Glomerular visceral epithelial cell (primary cell): ENCODE data around the gene MRPL58.
"Not testable (repeated sequence)": the region's sequence is repeated elsewhere in the genome, so short reads cannot be mapped to it uniquely, and the experiment has no call there.

Experiments used
- DNase-seq: peaks from one replicate; pipeline ENCODE4 v3.0.0-alpha.2; 2016; ENCODE audit errors: extremely low spot score

The MRPL58 gene

DNA sequence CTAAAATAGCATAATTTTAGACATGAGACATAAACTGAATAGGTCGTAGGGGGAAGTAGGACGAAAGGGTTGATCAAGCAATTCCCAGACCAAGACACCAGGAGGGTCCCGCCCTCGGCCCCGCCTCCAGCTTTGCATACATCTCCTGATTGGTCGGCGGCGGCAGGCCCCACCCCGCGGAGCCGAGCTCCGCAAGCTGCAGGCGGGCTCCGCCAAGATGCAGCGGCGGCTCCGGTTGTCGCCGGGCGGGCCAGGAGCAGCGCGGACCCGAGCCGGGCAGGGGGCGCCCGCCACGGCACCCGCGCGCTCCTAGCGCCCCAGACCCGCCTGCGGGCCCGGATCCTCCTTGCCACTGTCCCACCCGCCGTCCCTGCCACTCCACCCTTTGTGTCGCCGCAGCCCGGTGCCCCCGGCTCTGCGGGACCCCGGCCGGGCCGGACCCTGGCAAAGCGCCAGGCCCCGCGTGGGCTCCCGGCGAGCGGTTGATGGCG, 25.0 kb upstream of the MRPL58 start, which contains the start of gene CDR2L:
CDR2L (plus strand) TSS at position 215 of the 491 bp plus-strand sequence. CDS start 412 bp downstream, outside the sequence.
- DNase-seq = peak; percentile 95

DNA sequence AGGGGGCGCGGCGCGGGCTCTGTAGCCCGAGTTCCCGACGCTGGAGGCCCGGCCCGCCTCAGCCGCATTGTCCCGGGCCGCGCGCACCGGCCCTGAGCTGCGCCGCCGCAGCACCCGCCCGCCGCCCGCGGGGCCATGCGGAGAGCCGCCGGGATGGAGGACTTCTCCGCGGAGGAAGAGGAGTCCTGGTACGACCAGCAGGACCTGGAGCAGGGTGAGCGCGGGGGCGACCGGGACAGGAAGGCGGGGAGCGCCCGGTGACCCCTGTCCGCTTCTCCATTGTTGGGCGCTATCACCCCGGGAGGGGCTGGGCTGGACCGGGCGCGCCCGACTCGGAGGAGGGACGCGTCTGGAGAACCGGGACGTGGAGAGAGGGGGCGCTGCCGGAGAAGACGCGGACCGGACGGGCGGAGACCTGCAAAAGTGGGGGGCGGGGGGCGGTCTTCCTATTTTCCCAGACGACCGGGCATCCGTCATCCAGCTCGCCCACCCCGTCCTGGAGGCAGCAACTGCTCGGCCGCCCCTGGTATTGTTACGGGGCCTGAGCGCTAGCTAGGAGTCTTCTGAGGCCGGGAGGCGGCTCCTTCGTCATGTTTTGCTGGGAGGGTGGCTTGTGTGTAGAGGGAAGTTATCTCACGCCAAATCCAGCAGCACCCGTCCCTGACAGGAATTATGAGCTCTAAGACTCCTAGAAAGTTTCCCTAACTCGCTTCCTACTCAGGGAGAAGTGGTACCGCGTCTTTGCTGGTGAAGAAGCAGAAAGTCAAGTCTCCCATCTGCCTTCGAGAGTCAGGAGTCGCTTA, 24.4 kb upstream of the MRPL58 start:
- DNase-seq = peak; percentile 65

- DNase-seq = no peak
These were observed 21.8 kb upstream of the MRPL58 start for GRCh38 chr17:74990581-74991105.

- DNase-seq = no peak
These were observed 20.2 kb upstream of the MRPL58 start for GRCh38 chr17:74992223-74992622.

DNA sequence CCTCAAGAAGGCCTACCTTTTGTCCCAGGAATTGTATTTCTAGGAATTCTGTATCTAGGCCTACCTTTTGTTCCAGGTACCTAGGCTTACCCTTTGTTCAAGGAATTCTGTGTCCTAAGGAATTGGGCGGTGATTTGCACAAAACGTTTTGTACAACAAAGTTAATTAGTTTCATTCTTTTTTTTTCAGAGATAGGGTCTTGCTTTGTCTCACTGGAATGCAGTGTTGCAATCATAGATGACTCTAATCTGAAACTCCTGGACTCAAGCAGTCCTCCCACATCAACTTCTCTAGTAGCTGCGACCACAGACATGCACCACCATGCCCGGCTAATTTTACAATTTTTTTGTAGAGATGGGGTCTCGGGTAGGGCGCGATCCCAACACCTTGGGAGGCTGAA, 18.0 kb upstream of the MRPL58 start:
- no peak for DNase-seq

DNA sequence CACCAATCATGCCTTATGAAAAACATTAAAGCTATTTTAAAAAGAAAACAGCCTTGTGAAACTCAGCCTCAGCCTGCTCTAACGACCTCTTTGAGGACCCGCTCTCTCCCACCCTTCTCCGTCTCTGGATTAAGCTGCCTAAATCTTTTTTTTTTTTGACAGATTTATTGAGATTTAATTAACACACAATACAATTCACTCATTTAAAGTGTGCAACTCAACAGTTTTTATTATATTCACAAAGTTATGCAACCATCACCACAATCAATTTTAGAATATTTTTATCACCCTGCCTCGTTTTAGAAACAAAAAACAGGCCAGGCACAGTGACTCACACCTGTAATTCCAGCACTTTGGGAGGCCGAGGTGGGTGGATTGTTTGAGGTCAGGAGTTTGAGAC, 16.6 kb upstream of the MRPL58 start:
- no peak for DNase-seq

GRCh38 chr17:74998783-74999182, 13.7 kb upstream of the MRPL58 start:
- no peak for DNase-seq

GRCh38 chr17:74999523-74999922, 12.9 kb upstream of the MRPL58 start:
- no peak for DNase-seq

DNA sequence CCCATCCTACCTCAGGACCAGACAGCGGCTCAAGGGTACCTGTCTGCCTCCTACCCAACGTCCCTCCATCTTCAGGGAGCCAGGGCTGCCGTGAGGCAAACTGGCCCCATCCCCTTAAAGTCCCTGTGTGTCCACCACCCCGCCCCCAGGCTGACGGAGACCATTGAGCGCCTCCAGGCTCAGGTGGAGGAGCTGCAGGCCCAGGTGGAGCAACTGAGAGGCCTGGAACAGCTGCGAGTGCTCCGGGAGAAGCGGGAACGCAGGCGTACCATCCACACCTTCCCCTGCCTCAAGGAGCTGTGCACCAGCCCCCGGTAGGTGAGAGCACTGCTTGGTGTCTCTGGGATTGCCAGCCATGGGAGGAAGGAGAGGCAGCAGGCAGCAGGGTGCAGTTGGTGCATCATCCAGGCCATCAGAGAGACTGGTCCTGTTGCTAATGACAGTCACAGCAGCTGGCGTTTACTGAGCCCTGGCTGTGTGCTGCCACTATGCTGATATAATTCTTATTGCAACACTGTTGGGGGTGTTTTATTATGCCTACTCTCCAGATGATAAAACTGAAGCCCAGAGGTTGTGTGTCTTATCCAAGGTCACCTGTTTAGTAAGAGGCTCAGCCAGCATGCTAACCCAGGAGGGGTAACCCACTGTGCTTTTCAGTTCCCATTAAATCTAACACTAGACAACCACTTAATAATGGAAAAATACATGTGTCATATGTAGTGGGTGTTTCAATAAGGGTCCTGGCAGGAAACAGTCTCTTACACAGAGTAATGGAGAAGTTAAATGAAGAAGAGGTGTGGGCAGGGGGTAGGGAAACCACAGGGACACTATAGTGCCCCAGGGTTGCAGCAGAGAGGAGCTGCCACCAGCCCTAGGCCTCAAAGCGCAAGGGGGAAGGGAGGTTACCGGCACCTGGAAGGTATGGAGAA, 10.3 kb upstream of the MRPL58 start:
- no peak for DNase-seq

GRCh38 chr17:75003070-75003956, 9.2 kb upstream of the MRPL58 start:
- DNase-seq = no peak

- no peak for DNase-seq
These were observed 8.5 kb upstream of the MRPL58 start for GRCh38 chr17:75003957-75004355.

DNA sequence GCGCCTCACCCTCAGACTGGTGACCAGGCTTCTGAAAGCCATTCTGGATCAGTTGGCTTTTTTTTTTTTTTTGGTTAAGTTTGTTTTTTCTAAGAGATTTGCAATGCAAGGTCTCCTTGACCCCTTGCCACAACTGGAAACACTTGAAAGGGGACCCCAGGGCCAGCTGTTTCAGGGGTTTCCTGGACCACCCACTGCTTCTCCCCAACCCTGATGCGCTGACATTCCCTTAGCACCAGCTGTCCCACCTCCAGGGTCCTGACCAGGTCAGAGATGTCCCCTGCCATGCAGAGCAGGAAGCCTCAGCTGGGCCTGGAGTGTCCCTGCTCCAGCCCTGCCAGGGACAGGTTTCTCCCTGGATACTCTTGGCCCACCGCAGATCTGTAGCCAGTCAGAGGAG, 8.1 kb upstream of the MRPL58 start:
- no peak for DNase-seq

GRCh38 chr17:75005291-75005690, 7.2 kb upstream of the MRPL58 start:
- no peak for DNase-seq

DNA sequence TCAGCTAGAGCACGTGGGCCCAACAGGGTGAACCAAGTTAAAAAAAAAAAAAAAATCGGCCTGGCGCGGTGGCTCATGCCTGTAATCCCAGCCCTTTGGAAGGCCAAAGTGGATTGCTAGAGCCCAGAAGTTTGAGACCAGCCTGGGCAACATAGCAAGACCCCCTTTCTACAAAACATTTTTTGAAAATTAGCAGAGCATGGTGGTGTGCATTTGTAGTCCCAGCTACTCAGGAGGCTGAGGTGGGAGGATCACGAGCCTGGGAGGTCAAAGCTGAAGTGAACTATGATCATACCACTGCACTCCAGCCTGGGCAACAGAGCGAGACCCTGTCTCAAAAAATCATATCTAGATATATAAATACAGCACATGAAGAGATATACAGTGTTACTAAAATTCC, 6.4 kb upstream of the MRPL58 start:
- not testable (repeated sequence) for DNase-seq

DNA sequence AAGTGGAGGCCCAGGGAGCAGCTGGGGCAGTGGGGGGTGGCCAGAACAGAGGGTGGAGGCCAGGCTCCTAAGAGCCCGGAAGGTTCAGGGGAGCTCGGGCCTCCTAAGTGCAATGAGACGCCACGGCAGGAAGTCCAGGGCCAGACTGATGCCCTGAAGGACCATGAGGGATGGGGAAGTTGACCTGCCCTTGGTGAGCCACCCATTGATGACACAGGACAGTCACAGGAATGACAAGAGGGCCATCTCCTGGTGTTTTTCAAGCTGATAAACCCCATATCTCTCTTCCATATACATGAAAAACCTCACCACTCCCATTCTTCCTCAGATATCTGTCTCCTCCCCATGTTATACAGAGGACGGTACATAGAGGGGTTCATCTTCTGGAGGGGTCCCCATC, 5.8 kb upstream of the MRPL58 start:
- no peak for DNase-seq

- no peak for DNase-seq
These were observed 4.1 kb upstream of the MRPL58 start for GRCh38 chr17:75008373-75008772.

DNA sequence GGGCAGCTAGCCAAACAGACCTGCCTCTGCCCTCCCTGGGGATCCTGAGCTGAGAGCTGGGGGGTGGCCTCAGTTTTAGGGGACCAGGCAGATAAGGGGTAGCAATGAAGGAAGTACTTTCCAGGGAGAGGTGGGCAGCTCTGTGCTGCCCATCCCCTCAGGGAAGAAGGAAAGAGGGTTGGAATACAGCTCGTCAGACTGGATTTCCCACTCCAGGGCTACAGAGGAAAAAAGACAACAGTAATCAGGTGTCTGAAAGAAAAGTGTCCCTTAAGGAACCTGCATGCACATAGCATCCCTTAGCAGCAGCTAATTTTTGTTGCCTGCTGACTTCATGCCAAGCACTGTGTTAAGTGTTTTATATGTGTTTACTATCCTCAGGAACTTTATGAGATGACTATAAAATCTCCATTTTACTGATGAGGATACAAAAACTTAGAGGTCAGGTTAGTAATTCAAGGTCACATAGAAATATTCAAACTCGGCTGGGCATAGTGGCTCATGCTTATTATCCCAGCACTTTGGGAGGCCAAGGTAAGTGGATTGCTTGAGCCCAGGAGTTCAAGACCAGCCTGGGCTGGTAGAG, 3.2 kb upstream of the MRPL58 start:
- DNase-seq = no peak

- peak; percentile 60 for DNase-seq
These were observed 1.6 kb upstream of the MRPL58 start for GRCh38 chr17:75010683-75011400.

GRCh38 chr17:75011401-75012095, 922 bp upstream of the MRPL58 start:
- DNase-seq = no peak

GRCh38 chr17:75012096-75012345, 449 bp upstream of the MRPL58 start:
- DNase-seq = no peak
